Islet precursor cell (in vitro differentiated cells): ENCODE measurements around the gene ZNF541.
A peak's percentile ranks its signal among the peaks of the same experiment; 100 is the strongest.

Experiments used
- DNase-seq: peaks from one replicate; pipeline ENCODE4 v3.0.0-alpha.2; 2018

ZNF541 gene

DNA sequence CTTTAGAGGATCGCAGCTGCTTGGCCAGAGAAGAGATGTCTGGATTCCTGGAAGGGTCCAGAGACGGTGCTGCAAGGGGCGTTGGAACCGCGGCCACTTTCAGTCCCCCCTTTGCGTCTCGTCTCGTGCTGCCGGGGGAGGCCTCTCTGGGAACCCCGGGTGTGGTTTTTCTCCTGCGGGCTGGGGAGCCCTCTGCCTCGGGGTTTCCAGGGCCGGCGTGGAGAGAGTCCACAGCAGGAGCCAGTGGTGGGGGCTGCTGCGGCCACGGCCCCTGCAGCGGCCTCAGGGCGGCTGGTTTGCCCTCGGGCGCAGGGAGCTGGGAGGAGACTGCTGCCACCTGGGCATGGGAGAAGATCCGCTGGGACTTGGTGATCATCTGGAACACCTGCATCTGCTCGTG lies 28.5 kb downstream of the ZNF541 start:
- no peak for DNase-seq

DNA sequence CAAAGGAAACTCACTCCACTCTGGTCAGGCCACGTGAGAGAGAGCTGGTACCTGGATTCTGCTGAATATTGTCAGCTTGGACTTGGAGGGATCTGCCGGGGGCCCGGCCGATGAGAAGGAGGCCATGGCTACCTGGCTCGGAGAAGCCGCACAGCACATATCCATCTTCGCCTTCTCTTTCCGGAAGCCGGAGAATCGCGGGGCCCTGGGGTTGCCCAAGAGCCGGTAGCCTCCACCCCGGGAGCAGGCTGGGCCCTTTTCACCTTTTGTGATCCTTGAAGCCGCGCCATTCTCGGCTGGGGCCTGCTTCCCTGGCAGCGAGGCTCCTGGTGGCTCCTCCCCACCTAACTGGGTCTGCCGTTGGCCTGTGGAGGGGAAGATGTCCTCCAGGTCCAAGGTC lies 28.9 kb downstream of the ZNF541 start:
- DNase-seq = no peak

DNA sequence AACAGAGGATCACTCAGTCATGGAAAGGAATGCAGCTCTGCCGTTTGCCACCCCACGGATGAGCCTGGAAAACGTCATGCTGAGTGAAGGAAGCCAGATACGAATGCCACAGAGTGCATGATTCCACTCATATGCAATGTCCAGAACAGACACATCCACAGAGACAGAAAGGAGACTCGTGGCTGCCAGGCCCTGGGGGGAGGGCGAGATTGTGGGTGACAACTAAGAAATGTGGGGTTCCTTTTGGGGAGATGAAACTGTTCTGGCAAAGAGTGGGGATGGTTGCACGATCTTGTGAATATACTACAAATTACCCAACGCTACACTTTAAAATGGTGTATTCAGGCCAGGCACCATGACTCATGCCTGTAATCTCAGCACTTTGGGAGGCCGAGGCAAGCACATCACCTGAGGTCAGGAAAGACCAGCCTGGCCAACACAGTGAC lies 30.9 kb downstream of the ZNF541 start:
- peak; percentile 97 for DNase-seq

GRCh38 chr19:47541518-47541917 lies 31.4 kb downstream of the ZNF541 start:
- peak; percentile 60 for DNase-seq

- no peak for DNase-seq
Measured at GRCh38 chr19:47540748-47541147, 32.2 kb downstream of the ZNF541 start.

DNA sequence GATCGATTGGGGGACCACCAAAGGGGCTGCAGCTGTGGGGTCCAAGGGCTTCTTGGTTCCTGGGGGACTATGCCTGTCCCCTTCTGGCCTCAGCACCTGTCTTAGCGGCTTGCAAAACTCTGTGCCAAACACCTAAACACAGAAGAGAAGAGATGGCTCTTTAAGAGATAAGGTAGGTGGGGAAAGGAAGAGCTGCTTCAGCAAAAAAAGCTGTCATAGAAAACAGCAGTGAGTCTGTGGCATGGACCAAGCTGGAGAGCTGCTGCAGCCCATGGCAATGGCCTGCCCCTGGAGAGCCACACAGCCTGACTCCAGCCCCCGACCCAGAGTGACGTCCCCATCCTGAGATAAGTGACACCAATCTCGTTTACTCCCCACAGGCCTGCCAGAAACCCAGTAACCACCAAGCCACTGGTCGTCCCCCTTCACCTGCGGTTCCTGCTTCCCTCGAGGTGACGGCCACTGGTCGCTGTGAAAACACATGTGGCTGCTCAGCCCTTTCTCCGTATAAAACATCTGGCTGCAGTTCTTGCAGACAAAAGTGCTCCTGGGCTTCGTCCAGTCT lies 33.1 kb downstream of the ZNF541 start:
- no peak for DNase-seq

DNA sequence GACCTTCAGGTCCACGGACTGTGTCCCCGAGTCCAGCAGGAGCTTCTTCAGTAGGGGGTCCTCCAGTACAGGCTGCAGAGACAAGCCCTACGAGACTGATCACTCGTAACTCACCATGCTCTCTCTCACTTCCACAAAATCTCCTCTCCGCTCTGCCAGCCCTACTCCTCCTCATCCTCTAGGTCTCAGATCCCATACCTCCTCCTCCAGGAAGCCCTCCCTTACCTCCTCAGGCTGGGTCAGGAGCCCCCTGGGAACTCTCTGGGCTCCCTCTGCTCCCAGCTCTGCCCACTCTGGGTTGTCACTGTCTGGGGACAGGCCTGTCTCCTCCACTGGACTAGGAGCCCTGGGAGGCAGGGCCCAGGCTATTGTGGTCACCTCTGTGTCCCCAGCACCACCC lies 34.1 kb downstream of the ZNF541 start:
- DNase-seq = no peak

DNA sequence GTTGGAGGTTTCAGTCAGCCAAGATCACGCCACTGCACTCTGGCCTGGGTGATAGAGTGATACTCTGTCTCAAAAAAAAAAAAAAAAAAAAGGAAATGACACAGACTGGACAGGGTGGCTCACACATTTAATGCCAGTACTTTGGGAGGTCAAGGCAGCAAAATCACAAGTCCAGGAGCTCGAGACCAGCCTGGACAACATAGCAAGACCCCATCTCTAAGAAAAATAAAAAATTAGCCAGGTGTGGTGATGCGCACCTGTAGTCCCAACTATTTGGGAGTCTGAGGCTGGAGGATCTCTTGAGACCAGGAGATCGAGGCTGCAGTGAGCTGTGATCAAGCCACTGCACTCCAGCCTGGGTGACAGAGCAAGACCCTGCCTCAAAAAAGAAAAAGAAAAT lies 35.5 kb downstream of the ZNF541 start:
- DNase-seq = no peak

DNA sequence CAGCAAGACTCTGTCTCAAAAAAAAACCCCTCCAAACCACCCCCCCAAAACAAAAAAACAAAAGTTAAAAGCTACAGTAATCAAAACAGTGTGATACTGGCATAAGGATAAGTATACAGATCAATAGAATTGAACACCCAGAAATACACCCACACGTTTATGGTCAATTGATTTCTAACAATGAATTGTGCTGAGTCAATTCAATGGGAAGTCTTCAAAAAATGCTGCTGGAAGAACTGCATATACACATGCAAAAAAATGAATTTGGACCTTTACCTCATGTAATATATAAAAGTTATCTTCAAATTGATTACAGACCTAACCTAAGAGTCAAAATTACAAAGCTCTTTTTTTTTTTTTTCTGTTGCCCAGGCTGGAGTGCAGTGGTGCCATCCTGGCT lies 38.3 kb downstream of the ZNF541 start:
- no peak for DNase-seq

- DNase-seq = no peak
Measured at GRCh38 chr19:47531640-47532387, 41.1 kb downstream of the ZNF541 start.

DNA sequence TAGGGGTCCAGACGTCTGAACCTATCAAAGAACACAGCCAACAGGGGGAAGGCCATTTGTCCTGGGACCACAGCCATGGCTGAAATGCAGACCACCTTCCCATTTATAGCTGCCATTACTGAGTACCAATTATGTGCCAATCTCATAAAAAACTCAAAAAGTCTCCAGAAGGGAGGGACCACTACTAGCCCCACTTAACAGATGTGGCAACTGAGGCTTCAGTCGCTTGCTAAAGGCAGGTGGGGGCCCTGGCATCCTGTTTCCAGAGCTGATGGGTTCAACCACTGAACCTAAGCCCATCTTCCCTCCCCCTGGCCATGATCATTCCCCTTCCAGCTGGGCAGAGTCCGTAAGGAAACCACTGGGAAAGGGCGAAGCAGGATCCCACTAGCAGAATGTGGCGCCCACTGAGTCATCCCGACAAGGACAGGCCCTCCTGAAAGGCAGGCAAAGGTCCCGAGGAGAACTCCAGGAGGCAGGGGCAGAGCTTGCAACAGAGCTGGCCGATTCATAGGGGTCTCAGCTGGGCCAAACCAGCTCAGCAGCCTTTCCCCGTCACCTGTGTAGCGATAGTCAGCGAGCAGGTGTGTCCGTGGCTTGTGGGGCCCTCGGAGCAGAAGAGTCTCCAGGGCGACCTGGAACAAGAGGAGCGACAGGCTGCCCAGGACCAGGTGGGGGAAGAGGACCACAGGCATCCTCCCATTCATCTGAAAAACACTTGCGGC lies 43.8 kb downstream of the ZNF541 start:
- DNase-seq = peak; percentile 54

DNA sequence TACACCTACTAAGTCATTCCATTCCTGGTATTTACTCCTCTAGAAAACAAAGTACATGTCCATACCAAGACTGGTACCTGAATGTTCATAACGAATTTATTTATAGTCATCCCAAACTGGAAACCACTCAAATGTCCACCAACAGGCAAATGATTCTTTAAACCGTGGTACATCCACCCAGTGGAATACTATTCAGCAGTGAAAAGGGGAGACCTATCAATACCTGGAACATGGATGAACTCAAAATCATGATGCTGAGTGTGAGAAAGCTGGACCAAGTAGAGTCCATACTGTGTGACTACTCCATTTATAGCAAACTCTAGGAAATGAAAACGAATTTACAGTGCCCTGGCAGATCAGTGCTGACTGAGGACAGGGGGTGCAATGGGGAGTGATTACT lies 46.1 kb downstream of the ZNF541 start:
- no peak for DNase-seq

DNA sequence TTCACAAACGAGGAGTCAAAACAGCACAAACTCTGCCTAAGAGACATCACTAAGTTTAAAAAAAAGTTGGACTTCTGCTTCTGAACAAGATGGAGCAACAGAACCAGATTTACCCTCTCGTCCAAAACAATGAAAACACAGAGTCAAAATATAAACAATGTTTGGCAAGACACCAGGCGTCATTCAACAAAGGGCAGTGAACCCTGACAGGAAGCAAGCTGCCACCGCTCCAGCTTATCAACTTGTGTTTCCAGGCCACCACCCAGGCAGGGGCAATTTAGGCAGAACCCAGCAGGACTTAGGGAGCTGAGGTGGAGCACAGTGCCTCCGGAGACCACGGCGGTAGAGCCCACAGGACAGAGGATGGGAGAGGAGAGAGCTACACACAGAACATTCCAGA lies 49.5 kb downstream of the ZNF541 start:
- no peak for DNase-seq
